ENCODE measurements around the gene ANKRD13B. TPM values are rescaled to one million over a fixed set of nuclear protein-coding genes. Genes with fewer than 3 reads are reported as not detected.

ANKRD13B gene
- total RNA-seq, 4 donors from 2014 or later: 4.2 to 14.9 (median 8.3) TPM

DNA sequence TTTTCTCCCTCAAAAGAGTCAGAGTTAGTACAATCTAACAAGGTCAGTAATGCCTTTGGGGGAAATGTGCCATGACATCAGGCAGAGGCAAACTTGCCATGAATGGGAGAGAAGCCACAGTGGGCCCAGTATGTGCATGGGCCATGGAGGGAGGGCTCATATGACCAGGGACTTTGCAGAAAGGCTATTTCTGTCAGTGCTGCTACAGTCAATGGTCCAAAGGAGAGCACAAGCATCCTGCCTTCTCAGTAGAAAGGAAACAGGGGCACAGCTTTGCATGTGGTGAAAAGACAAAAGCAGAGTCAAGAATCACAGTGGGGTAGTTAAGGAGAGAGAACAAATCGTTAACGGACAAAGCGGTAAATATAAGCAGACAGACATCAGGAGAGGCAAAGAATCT lies 41.0 kb downstream of the ANKRD13B start:
- no peak overlapping the region for H3K4me3 ChIP-seq
- H3K27ac ChIP-seq: no peak overlapping the region
- no peaks in the 10 kb centered on the region for H3K4me1 ChIP-seq
- no peak for DNase-seq
- TF ChIP-seq POLR2A (IDR thresholded peaks at IDR 0.05): no peak
- TF ChIP-seq, protein P1, sequence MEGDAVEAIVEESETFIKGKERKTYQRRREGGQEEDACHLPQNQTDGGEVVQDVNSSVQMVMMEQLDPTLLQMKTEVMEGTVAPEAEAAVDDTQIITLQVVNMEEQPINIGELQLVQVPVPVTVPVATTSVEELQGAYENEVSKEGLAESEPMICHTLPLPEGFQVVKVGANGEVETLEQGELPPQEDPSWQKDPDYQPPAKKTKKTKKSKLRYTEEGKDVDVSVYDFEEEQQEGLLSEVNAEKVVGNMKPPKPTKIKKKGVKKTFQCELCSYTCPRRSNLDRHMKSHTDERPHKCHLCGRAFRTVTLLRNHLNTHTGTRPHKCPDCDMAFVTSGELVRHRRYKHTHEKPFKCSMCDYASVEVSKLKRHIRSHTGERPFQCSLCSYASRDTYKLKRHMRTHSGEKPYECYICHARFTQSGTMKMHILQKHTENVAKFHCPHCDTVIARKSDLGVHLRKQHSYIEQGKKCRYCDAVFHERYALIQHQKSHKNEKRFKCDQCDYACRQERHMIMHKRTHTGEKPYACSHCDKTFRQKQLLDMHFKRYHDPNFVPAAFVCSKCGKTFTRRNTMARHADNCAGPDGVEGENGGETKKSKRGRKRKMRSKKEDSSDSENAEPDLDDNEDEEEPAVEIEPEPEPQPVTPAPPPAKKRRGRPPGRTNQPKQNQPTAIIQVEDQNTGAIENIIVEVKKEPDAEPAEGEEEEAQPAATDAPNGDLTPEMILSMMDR (IDR thresholded peaks at IDR 0.05): no peak
- no peaks in the 10 kb centered on the region for H3K9me3 ChIP-seq
- H3K27me3 ChIP-seq: no peaks in the 10 kb centered on the region
- peaks cover 0 to 55% (median 3%) of the 10 kb centered on the region in 3 donors for H3K36me3 ChIP-seq

DNA sequence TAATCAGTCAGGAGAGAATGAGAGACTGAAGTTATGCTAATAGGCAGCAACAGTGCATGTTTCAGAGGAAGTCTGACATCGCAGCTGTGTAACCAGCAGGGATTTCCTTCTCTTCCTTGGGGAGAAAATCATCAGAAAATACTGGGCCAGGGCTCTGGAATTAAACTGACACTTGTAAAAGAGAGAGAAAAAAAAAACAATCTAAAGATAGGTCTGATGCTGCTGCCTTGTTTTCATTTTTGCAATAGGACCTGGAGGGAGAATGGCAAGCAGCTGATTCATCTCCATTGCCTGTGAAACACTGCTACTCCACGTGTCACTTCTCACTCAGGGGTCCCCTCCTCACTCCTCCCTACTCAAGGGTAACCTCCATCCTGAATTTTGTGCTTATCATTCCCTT lies 47.5 kb downstream of the ANKRD13B start:
- DNase-seq: no peak

DNA sequence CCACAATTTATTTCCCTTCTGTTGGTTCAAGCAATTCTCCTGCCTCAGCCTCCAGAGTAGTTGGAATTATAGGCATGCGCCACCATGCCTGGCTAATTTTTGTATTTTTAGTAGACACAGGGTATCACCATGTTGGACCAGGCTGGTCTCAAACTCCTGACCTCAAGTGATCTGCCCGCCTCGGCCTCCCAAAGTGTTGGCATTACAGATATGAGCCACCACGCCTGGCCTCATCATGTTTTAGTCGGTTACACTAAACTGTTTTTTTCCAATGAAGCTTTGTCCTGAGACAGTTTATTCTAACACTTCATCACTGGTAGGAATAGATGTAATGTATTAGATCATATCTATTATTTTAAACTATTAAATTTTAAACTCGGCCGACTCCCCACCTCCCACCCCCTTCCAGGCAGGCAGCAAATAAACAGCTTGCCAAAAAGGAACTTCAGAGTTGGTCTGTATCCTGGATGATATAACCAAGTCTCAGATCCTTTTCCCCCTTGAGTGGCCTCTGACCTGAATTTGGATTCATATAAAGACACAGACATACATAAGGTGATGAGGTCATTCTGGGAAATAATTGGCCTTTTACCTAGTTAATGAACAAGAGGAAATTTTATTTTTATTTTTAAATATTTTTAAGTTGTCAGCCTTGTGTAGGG lies 48.2 kb downstream of the ANKRD13B start:
- no peak overlapping the region for H3K4me3 ChIP-seq
- H3K36me3 ChIP-seq: peaks cover 0 to 14% (median 0%) of the 10 kb centered on the region in 3 donors
- H3K4me1 ChIP-seq: peaks cover 0 to 14% (median 0%) of the 10 kb centered on the region in 4 donors
- no peak for DNase-seq
- H3K27me3 ChIP-seq: no peaks in the 10 kb centered on the region
- no peak for TF ChIP-seq POLR2A (IDR thresholded peaks at IDR 0.05)
- TF ChIP-seq, protein P1 (IDR thresholded peaks at IDR 0.05): no peak
- H3K9me3 ChIP-seq: no peaks in the 10 kb centered on the region
- peak overlapping the region in 1 of 4 donors; percentile 21 for H3K27ac ChIP-seq

More for the DNA sequence above, 47.5 kb downstream of the ANKRD13B start:
- TF ChIP-seq, protein P1 (IDR thresholded peaks at IDR 0.05): no peak
- TF ChIP-seq POLR2A (IDR thresholded peaks at IDR 0.05): no peak
- H3K4me1 ChIP-seq: peaks cover 0 to 14% (median 0%) of the 10 kb centered on the region in 4 donors
- H3K4me3 ChIP-seq: no peak overlapping the region
- no peaks in the 10 kb centered on the region for H3K9me3 ChIP-seq
- H3K27ac ChIP-seq: peak overlapping the region in 1 of 4 donors; percentile 27
- peaks cover 0 to 21% (median 0%) of the 10 kb centered on the region in 3 donors for H3K36me3 ChIP-seq
- no peaks in the 10 kb centered on the region for H3K27me3 ChIP-seq

DNA sequence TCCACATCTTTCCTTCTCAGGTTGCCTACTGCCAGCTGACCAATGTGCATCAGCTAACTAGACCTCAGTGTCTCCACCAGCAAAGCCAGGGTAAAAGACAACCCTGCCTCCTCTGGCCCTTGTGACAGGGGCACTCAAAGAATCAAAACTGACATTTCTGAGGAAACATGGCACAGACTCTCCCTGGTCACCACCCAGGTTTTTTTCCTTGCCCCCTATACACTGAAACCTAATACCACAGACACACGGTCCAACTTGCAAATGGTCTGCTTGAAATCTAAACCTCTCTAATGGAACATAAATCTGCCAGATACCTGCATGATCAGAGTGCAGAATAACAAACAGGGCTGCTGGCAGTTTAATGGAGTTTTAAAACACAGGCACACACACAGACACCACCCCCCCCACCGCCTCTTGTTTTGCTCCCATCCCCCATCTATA lies 49.3 kb downstream of the ANKRD13B start:
- H3K27me3 ChIP-seq: no peaks in the 10 kb centered on the region
- TF ChIP-seq POLR2A (IDR thresholded peaks at IDR 0.05): no peak
- TF ChIP-seq, protein P1 (IDR thresholded peaks at IDR 0.05): no peak
- no peak for DNase-seq
- no peaks in the 10 kb centered on the region for H3K9me3 ChIP-seq
- peaks cover 0 to 14% (median 0%) of the 10 kb centered on the region in 4 donors for H3K4me1 ChIP-seq
- H3K36me3 ChIP-seq: peaks cover 0 to 11% (median 0%) of the 10 kb centered on the region in 3 donors
- peak overlapping the region in 2 of 4 donors; percentile 64 to 79 for H3K27ac ChIP-seq
- peak overlapping the region in 1 of 4 donors; percentile 22 for H3K4me3 ChIP-seq

DNA sequence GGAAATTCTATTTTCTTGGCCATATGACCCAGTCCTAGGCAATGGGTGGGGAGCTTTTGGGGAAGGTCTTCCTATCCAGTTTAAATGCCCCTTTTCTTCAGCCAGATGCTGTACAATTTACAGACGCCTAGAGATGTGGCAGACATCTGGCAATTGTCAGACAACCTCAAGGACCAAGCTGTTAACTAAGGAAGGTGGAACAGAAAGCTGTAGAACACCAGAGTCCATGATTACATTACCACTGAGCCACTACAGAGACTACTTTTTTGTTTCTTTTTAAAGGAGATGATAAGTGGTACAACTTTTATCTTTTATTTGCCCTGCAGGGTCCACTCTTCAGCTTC lies 50.9 kb downstream of the ANKRD13B start:
- H3K36me3 ChIP-seq: peaks cover 0 to 23% (median 0%) of the 10 kb centered on the region in 3 donors
- no peaks in the 10 kb centered on the region for H3K9me3 ChIP-seq
- no peak for DNase-seq
- no peak overlapping the region for H3K4me3 ChIP-seq
- H3K27me3 ChIP-seq: no peaks in the 10 kb centered on the region
- H3K27ac ChIP-seq: peak overlapping the region in 3 of 4 donors; percentile 21 to 79 (median 67)
- peaks cover 0 to 14% (median 0%) of the 10 kb centered on the region in 4 donors for H3K4me1 ChIP-seq
- TF ChIP-seq POLR2A (IDR thresholded peaks at IDR 0.05): no peak
- TF ChIP-seq, protein P1 (IDR thresholded peaks at IDR 0.05): no peak

Measured in Peyer's patch (tissue), 4 donors.